Liver (tissue), 9 donors: ENCODE measurements around the gene OR2L8. TPM values are rescaled to one million over a fixed set of nuclear protein-coding genes. Genes with fewer than 3 reads are reported as not detected.
"Not testable (repeated sequence)": the region's sequence is repeated elsewhere in the genome, so short reads cannot be mapped to it uniquely, and the experiment has no call there.

Experiments used
- DNase-seq: peaks from one replicate; pipeline ENCODE4 v3.0.0-alpha.2; 2017; ENCODE audit warnings: low spot score
- H3K27ac ChIP-seq, 2 donors: one replicate each; pipeline ENCODE4 v1.7.0; 2013; ENCODE audit warnings: inconsistent platforms in 2 of 2, low read length in 2 of 2, control low read depth in 1 of 2, low read depth in 1 of 2, mild to moderate bottlenecking in 1 of 2
- H3K27me3 ChIP-seq, 4 donors: one replicate each; pipeline versions ENCODE4 v1.6.1 to v1.7.0; 2013; ENCODE audit warnings: low read length in 3 of 4, inconsistent platforms in 1 of 4, mild to moderate bottlenecking in 1 of 4, moderate library complexity in 1 of 4; ENCODE audit not compliant: control insufficient read depth in 4 of 4, insufficient read depth in 4 of 4
- H3K36me3 ChIP-seq, 4 donors: one replicate each; pipeline versions ENCODE4 v1.6.1 to v1.7.0; 2013; ENCODE audit warnings: low read length in 3 of 4, mild to moderate bottlenecking in 3 of 4, low read depth in 1 of 4, moderate library complexity in 1 of 4; ENCODE audit not compliant: control insufficient read depth in 4 of 4, insufficient read depth in 3 of 4
- H3K4me1 ChIP-seq, 4 donors: one replicate each; pipeline versions ENCODE4 v1.6.1 to v1.7.0; 2013; ENCODE audit warnings: low read length in 3 of 4, mild to moderate bottlenecking in 3 of 4, moderate library complexity in 1 of 4; ENCODE audit not compliant: control insufficient read depth in 4 of 4, insufficient read depth in 4 of 4
- H3K4me3 ChIP-seq, 3 donors: one replicate each; pipeline versions ENCODE4 v1.6.1 to v1.7.0; 2013; ENCODE audit warnings: low read length in 3 of 3, control low read depth in 1 of 3, low read depth in 1 of 3, mild to moderate bottlenecking in 1 of 3
- H3K9ac ChIP-seq, 2 donors: one replicate each; pipeline ENCODE4 v1.7.0; 2013; ENCODE audit warnings: low read length in 2 of 2, mild to moderate bottlenecking in 2 of 2, moderate library complexity in 2 of 2, control low read depth in 1 of 2, low read depth in 1 of 2
- H3K9me3 ChIP-seq, 4 donors: one replicate each; pipeline versions ENCODE4 v1.6.1 to v1.7.0; 2013; ENCODE audit warnings: low read length in 3 of 4; ENCODE audit not compliant: control insufficient read depth in 4 of 4
- EGR1 ChIP-seq, 2 donors: IDR thresholded peaks; 2 replicates each; pipeline ENCODE4 v1.6.1; 2016 to 2018; ENCODE audit warnings: antibody characterized with exemption in 2 of 2, low read depth in 2 of 2
- FOXA1 ChIP-seq: IDR thresholded peaks from 2 replicates; pipeline ENCODE4 v1.6.1; 2016; ENCODE audit warnings: antibody characterized with exemption
- FOXA2 ChIP-seq: IDR thresholded peaks from 2 replicates; pipeline ENCODE4 v1.6.1; 2016; ENCODE audit warnings: antibody characterized with exemption
- GABPA ChIP-seq, 2 donors: IDR thresholded peaks in 1 of 2; conservative IDR thresholded peaks in 1 of 2; 2 replicates each; pipeline ENCODE4 v1.6.1; 2016; ENCODE audit warnings: antibody characterized with exemption in 2 of 2, mild to moderate bottlenecking in 1 of 2, moderate library complexity in 1 of 2
- HNF4A ChIP-seq, 2 donors: conservative IDR thresholded peaks; 2 replicates each; pipeline ENCODE4 v1.6.1; 2016; ENCODE audit warnings: antibody characterized with exemption in 2 of 2, mild to moderate bottlenecking in 2 of 2
- HNF4G ChIP-seq: IDR thresholded peaks from 2 replicates; pipeline ENCODE4 v1.6.1; 2016; ENCODE audit warnings: antibody characterized with exemption
- JUND ChIP-seq, 2 donors: IDR thresholded peaks; 2 replicates each; pipeline ENCODE4 v1.6.1; 2016; ENCODE audit warnings: antibody characterized with exemption in 2 of 2
- NR2F2 ChIP-seq: IDR thresholded peaks from 2 replicates; pipeline ENCODE4 v1.6.1; 2016; ENCODE audit warnings: antibody characterized with exemption
- RAD21 ChIP-seq, 2 donors: IDR thresholded peaks; 2 replicates each; pipeline ENCODE4 v1.6.1; 2016; ENCODE audit warnings: antibody characterized with exemption in 2 of 2, mild to moderate bottlenecking in 2 of 2
- RXRA ChIP-seq, 2 donors: IDR thresholded peaks; 2 replicates each; pipeline ENCODE4 v1.6.1; 2017 to 2018; ENCODE audit warnings: antibody characterized with exemption in 2 of 2, mild to moderate bottlenecking in 1 of 2
- SP1 ChIP-seq: IDR thresholded peaks from 2 replicates; pipeline ENCODE4 v1.6.1; 2018; ENCODE audit warnings: antibody characterized with exemption, mild to moderate bottlenecking
- TAF1 ChIP-seq: conservative IDR thresholded peaks from 2 replicates; pipeline ENCODE4 v1.6.1; 2016; ENCODE audit warnings: antibody characterized with exemption, mild to moderate bottlenecking
- YY1 ChIP-seq: IDR thresholded peaks from 2 replicates; pipeline ENCODE4 v1.6.1; 2016; ENCODE audit warnings: antibody characterized with exemption, mild to moderate bottlenecking
- WGBS: extraction: QIAGEN DNeasy Blood & Tissue Kit; methylation state at CpG from one replicate; pipeline ENCODE4 v1.1.7; 2013; 5-methylcytosine and 5-hydroxymethylcytosine counted together
- polyA plus RNA-seq, 2 donors: library from polyadenylated mRNA; stranded (reverse) in 1 of 2; unstranded in 1 of 2; fragments of 200-250 nt in 1 of 2; fragments of >200 nt in 1 of 2; fragmentation: Nextera tagmentation in 1 of 2; extraction: Ambion mirVana in 1 of 2; gene quantifications; one replicate each; pipeline versions ENCODE4 v1.2.1 to v1.2.3, GENCODE V29; 2013 to 2015
- total RNA-seq, 2 donors: library from RNA; depleted of rRNA; stranded (reverse); fragments of >200 nt; gene quantifications; one replicate each; pipeline ENCODE4 v1.2.3, GENCODE V29; 2014
- TF ChIP-seq, protein P1 (sequence below): IDR thresholded peaks from 2 replicates; pipeline ENCODE4 v1.6.1; 2016; ENCODE audit warnings: antibody characterized with exemption, mild to moderate bottlenecking
- TF ChIP-seq, protein P2 (sequence below): fragments of 150-350 bp; IDR thresholded peaks from 2 replicates; pipeline ENCODE4 v1.5.1; 2017; ENCODE audit warnings: improper control_type of control experiment, low read depth, low read length; ENCODE audit not compliant: missing input control
- TF ChIP-seq, protein P3 (sequence below): IDR thresholded peaks from 2 replicates; pipeline ENCODE4 v1.6.1; 2016; ENCODE audit warnings: antibody characterized with exemption
- TF ChIP-seq, protein P4 (sequence below): IDR thresholded peaks from 2 replicates; pipeline ENCODE4 v1.6.1; 2016; ENCODE audit warnings: antibody characterized with exemption
- TF ChIP-seq, protein P5 (sequence below): IDR thresholded peaks from 2 replicates; pipeline ENCODE4 v1.6.1; 2016; ENCODE audit warnings: antibody characterized with exemption
- donor health status: healthy.
- donor health status: healthy.
- donor health status: healthy.
- donor health status: healthy.
- donor health status: healthy.

OR2L8 gene
- total and polyA plus RNA-seq, 4 donors, result 0.08 to 0.09 TPM; not detected in 2

DNA sequence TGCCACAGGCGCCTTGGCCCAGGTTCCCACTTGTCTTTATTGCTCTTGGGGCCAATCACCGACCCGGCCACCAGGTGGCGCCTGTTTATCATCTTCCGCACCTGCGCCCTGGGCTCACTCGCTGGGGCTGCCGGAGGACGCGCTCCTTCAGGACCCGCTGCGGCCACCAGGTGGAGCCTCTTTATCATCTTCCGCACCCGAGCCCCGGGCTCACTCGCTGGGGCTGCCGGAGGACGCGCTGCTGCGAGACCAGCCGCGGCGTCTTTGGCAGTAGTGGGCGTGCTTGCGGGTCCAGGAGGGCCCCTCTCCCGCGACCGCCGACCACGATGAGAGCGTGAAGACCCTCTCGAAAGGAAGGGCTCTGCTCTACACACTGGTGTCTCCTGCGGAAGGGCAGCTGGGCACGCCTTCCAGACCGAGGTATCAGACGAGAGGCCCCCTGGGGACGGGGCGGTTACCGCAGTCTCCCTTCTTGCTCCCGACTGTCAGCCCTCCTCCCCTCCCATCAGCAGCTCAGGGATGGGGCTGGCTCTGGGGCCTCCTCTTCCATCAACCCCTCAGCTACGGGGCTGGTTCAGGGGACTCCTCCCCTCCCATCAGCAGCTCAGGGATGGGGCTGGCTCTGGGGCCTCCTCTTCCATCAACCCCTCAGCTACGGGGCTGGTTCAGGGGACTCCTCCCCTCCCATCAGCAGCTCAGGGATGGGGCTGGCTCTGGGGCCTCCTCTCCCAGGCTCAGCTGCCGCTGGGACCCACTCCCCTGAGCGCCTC lies 11.5 kb upstream of the OR2L8 start:
- peak; percentile 95 for DNase-seq
- H3K9ac ChIP-seq, result not testable (repeated sequence)

DNA sequence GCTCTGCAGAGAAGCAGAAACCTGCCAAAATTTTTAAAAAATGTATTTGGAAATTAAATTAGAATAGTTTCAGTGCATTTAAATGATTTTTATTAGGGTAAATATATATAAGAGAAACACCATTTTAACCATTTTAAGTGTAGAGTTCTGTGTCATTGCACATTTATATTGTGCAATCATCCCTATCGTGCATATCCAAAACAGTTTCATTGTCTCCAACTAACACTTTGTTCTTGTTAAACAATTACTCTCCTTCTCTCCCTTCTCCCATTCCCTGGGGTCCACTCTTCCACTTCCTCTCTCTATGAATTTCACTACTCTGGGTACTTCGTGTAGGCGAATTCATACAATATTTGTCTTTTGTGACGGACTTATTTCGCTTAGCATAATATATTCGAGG lies 6.0 kb upstream of the OR2L8 start:
- Histone ChIP-seq H3K36me3 (no peaks in the 10 kb centered on the region), H3K27ac (no peak overlapping the region), H3K4me3 (no peak overlapping the region), H3K9ac (no peak overlapping the region), H3K4me1 (no peaks in the 10 kb centered on the region), H3K9me3 (peaks cover 0 to 2% (median 0%) of the 10 kb centered on the region in 4 donors), H3K27me3 (no peaks in the 10 kb centered on the region)
- WGBS, result 73% methylated on average over 6 of the region's 6 CpGs
- no peak for TF ChIP-seq HNF4A (conservative IDR thresholded peaks at IDR 0.05)
- TF ChIP-seq, protein P1, sequence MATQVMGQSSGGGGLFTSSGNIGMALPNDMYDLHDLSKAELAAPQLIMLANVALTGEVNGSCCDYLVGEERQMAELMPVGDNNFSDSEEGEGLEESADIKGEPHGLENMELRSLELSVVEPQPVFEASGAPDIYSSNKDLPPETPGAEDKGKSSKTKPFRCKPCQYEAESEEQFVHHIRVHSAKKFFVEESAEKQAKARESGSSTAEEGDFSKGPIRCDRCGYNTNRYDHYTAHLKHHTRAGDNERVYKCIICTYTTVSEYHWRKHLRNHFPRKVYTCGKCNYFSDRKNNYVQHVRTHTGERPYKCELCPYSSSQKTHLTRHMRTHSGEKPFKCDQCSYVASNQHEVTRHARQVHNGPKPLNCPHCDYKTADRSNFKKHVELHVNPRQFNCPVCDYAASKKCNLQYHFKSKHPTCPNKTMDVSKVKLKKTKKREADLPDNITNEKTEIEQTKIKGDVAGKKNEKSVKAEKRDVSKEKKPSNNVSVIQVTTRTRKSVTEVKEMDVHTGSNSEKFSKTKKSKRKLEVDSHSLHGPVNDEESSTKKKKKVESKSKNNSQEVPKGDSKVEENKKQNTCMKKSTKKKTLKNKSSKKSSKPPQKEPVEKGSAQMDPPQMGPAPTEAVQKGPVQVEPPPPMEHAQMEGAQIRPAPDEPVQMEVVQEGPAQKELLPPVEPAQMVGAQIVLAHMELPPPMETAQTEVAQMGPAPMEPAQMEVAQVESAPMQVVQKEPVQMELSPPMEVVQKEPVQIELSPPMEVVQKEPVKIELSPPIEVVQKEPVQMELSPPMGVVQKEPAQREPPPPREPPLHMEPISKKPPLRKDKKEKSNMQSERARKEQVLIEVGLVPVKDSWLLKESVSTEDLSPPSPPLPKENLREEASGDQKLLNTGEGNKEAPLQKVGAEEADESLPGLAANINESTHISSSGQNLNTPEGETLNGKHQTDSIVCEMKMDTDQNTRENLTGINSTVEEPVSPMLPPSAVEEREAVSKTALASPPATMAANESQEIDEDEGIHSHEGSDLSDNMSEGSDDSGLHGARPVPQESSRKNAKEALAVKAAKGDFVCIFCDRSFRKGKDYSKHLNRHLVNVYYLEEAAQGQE, result no peak
- TF ChIP-seq EGR1 (IDR thresholded peaks at IDR 0.05; ENCODE audit: low read depth in 2 of 2), result no peak
- TF ChIP-seq FOXA2, result no peak
- TF ChIP-seq, protein P2, sequence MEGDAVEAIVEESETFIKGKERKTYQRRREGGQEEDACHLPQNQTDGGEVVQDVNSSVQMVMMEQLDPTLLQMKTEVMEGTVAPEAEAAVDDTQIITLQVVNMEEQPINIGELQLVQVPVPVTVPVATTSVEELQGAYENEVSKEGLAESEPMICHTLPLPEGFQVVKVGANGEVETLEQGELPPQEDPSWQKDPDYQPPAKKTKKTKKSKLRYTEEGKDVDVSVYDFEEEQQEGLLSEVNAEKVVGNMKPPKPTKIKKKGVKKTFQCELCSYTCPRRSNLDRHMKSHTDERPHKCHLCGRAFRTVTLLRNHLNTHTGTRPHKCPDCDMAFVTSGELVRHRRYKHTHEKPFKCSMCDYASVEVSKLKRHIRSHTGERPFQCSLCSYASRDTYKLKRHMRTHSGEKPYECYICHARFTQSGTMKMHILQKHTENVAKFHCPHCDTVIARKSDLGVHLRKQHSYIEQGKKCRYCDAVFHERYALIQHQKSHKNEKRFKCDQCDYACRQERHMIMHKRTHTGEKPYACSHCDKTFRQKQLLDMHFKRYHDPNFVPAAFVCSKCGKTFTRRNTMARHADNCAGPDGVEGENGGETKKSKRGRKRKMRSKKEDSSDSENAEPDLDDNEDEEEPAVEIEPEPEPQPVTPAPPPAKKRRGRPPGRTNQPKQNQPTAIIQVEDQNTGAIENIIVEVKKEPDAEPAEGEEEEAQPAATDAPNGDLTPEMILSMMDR, result no peak
- TF ChIP-seq, protein P3, sequence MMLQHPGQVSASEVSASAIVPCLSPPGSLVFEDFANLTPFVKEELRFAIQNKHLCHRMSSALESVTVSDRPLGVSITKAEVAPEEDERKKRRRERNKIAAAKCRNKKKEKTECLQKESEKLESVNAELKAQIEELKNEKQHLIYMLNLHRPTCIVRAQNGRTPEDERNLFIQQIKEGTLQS, result no peak
- no peak for TF ChIP-seq JUND (IDR thresholded peaks at IDR 0.05)
- no peak for TF ChIP-seq HNF4G
- TF ChIP-seq, protein P4, sequence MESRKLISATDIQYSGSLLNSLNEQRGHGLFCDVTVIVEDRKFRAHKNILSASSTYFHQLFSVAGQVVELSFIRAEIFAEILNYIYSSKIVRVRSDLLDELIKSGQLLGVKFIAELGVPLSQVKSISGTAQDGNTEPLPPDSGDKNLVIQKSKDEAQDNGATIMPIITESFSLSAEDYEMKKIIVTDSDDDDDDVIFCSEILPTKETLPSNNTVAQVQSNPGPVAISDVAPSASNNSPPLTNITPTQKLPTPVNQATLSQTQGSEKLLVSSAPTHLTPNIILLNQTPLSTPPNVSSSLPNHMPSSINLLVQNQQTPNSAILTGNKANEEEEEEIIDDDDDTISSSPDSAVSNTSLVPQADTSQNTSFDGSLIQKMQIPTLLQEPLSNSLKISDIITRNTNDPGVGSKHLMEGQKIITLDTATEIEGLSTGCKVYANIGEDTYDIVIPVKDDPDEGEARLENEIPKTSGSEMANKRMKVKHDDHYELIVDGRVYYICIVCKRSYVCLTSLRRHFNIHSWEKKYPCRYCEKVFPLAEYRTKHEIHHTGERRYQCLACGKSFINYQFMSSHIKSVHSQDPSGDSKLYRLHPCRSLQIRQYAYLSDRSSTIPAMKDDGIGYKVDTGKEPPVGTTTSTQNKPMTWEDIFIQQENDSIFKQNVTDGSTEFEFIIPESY, result no peak
- no peak for TF ChIP-seq NR2F2
- no peak for TF ChIP-seq SP1
- TF ChIP-seq, protein P5, sequence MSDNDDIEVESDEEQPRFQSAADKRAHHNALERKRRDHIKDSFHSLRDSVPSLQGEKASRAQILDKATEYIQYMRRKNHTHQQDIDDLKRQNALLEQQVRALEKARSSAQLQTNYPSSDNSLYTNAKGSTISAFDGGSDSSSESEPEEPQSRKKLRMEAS, result no peak
- no peak for TF ChIP-seq RAD21 (IDR thresholded peaks at IDR 0.05)
- no peak for TF ChIP-seq FOXA1
- TF ChIP-seq YY1, result no peak
- no peak for TF ChIP-seq RXRA (IDR thresholded peaks at IDR 0.05)
- TF ChIP-seq TAF1, result no peak
- no peak for TF ChIP-seq GABPA (IDR thresholded peaks at IDR 0.05 in 1 of 2, conservative IDR thresholded peaks at IDR 0.05 in 1 of 2)
- DNase-seq, result no peak

More for the DNA sequence above, 11.5 kb upstream of the OR2L8 start:
- 22% methylated on average over 44 of the region's 44 CpGs for WGBS
- H3K27ac ChIP-seq, H3K9me3 ChIP-seq, H3K27me3 ChIP-seq, H3K4me1 ChIP-seq, H3K36me3 ChIP-seq: not testable (repeated sequence)
- H3K4me3 ChIP-seq, result peak overlapping the region in 2 of 3 donors; percentile 18 to 20
- peak in 1 of 2 donors; percentile 70 for TF ChIP-seq RAD21 (IDR thresholded peaks at IDR 0.05)
- TF ChIP-seq, protein P2, result peak; percentile 33
